ENCODE data around the gene NINL.

The NINL gene

GRCh38 chr20:25579081-25579770, 6.1 kb downstream of the NINL start:
- peaks cover 10% of the 10 kb centered on the region for H3K4me1 ChIP-seq (ENCODE audit: insufficient read depth, insufficient read length)
- peaks cover 30% of the 10 kb centered on the region for H3K36me3 ChIP-seq (ENCODE audit: insufficient read depth, insufficient read length, low read length)
- H3K9ac ChIP-seq (ENCODE audit: insufficient read length, low read depth), result no peak overlapping the region
- no peaks in the 10 kb centered on the region for H3K9me3 ChIP-seq (ENCODE audit: insufficient read depth, low read length)
- TF ChIP-seq YY1 (IDR thresholded peaks at IDR 0.05; ENCODE audit: insufficient read depth, insufficient read length), result no peak
- no peak for TF ChIP-seq ZNF274 (IDR thresholded peaks at IDR 0.05; ENCODE audit: low read depth, low read length)
- no peak for TF ChIP-seq SUZ12 (IDR thresholded peaks at IDR 0.05; ENCODE audit: extremely low read depth, insufficient read depth, insufficient read length)
- no peaks in the 10 kb centered on the region for H3K27me3 ChIP-seq (ENCODE audit: insufficient read depth, insufficient read length)
- DNase-seq (ENCODE audit: low read depth, low spot score), result no peak
- no peak overlapping the region for H3K4me3 ChIP-seq (ENCODE audit: insufficient read length, low read depth)

- Histone ChIP-seq H3K9me3 (ENCODE audit: insufficient read depth, low read length) (no peaks in the 10 kb centered on the region), H3K36me3 (ENCODE audit: insufficient read depth, insufficient read length, low read length) (peaks cover 36% of the 10 kb centered on the region), H3K4me3 (ENCODE audit: insufficient read length, low read depth) (no peak overlapping the region), H3K4me1 (ENCODE audit: insufficient read depth, insufficient read length) (peaks cover 10% of the 10 kb centered on the region), H3K9ac (ENCODE audit: insufficient read length, low read depth) (no peak overlapping the region), H3K27me3 (ENCODE audit: insufficient read depth, insufficient read length) (no peaks in the 10 kb centered on the region)
- TF ChIP-seq ZNF274 (IDR thresholded peaks at IDR 0.05; ENCODE audit: low read depth, low read length) (no peak), SUZ12 (IDR thresholded peaks at IDR 0.05; ENCODE audit: extremely low read depth, insufficient read depth, insufficient read length) (no peak), YY1 (IDR thresholded peaks at IDR 0.05; ENCODE audit: insufficient read depth, insufficient read length) (no peak)
- no peak for DNase-seq (ENCODE audit: low read depth, low spot score)
Measured at GRCh38 chr20:25576783-25577530, 8.4 kb downstream of the NINL start.

- peaks cover 2% of the 10 kb centered on the region for H3K4me1 ChIP-seq (ENCODE audit: insufficient read depth, insufficient read length)
- no peak for DNase-seq (ENCODE audit: low read depth, low spot score)
- peaks cover 29% of the 10 kb centered on the region for H3K36me3 ChIP-seq (ENCODE audit: insufficient read depth, insufficient read length, low read length)
- H3K9me3 ChIP-seq (ENCODE audit: insufficient read depth, low read length), result no peaks in the 10 kb centered on the region
- no peak overlapping the region for H3K4me3 ChIP-seq (ENCODE audit: insufficient read length, low read depth)
- H3K27me3 ChIP-seq (ENCODE audit: insufficient read depth, insufficient read length), result no peaks in the 10 kb centered on the region
- no peak overlapping the region for H3K9ac ChIP-seq (ENCODE audit: insufficient read length, low read depth)
- TF ChIP-seq YY1 (IDR thresholded peaks at IDR 0.05; ENCODE audit: insufficient read depth, insufficient read length), result no peak
Measured at GRCh38 chr20:25574411-25574810, 10.9 kb downstream of the NINL start.

GRCh38 chr20:25573288-25574251, 11.8 kb downstream of the NINL start:
- no peaks in the 10 kb centered on the region for H3K27me3 ChIP-seq (ENCODE audit: insufficient read depth, insufficient read length)
- H3K36me3 ChIP-seq (ENCODE audit: insufficient read depth, insufficient read length, low read length), result peaks cover 30% of the 10 kb centered on the region
- no peak for TF ChIP-seq SUZ12 (IDR thresholded peaks at IDR 0.05; ENCODE audit: extremely low read depth, insufficient read depth, insufficient read length)
- no peak for TF ChIP-seq ZNF274 (IDR thresholded peaks at IDR 0.05; ENCODE audit: low read depth, low read length)
- no peak for TF ChIP-seq YY1 (IDR thresholded peaks at IDR 0.05; ENCODE audit: insufficient read depth, insufficient read length)
- H3K9me3 ChIP-seq (ENCODE audit: insufficient read depth, low read length), result no peaks in the 10 kb centered on the region
- no peaks in the 10 kb centered on the region for H3K4me1 ChIP-seq (ENCODE audit: insufficient read depth, insufficient read length)
- DNase-seq (ENCODE audit: low read depth, low spot score), result no peak
- no peak overlapping the region for H3K4me3 ChIP-seq (ENCODE audit: insufficient read length, low read depth)
- no peak overlapping the region for H3K9ac ChIP-seq (ENCODE audit: insufficient read length, low read depth)

- no peak for DNase-seq (ENCODE audit: low read depth, low spot score)
- no peak for TF ChIP-seq SUZ12 (IDR thresholded peaks at IDR 0.05; ENCODE audit: extremely low read depth, insufficient read depth, insufficient read length)
- TF ChIP-seq ZNF274 (IDR thresholded peaks at IDR 0.05; ENCODE audit: low read depth, low read length), result no peak
- no peak for TF ChIP-seq YY1 (IDR thresholded peaks at IDR 0.05; ENCODE audit: insufficient read depth, insufficient read length)
Measured at GRCh38 chr20:25571817-25572216, 13.5 kb downstream of the NINL start.

GRCh38 chr20:25571240-25571639, 14.1 kb downstream of the NINL start:
- H3K4me3 ChIP-seq (ENCODE audit: insufficient read length, low read depth), result no peak overlapping the region
- TF ChIP-seq SUZ12 (IDR thresholded peaks at IDR 0.05; ENCODE audit: extremely low read depth, insufficient read depth, insufficient read length) (no peak), YY1 (IDR thresholded peaks at IDR 0.05; ENCODE audit: insufficient read depth, insufficient read length) (no peak), ZNF274 (IDR thresholded peaks at IDR 0.05; ENCODE audit: low read depth, low read length) (no peak)
- no peaks in the 10 kb centered on the region for H3K27me3 ChIP-seq (ENCODE audit: insufficient read depth, insufficient read length)
- no peaks in the 10 kb centered on the region for H3K9me3 ChIP-seq (ENCODE audit: insufficient read depth, low read length)
- no peak for DNase-seq (ENCODE audit: low read depth, low spot score)
- no peaks in the 10 kb centered on the region for H3K4me1 ChIP-seq (ENCODE audit: insufficient read depth, insufficient read length)
- peaks cover 19% of the 10 kb centered on the region for H3K36me3 ChIP-seq (ENCODE audit: insufficient read depth, insufficient read length, low read length)
- no peak overlapping the region for H3K9ac ChIP-seq (ENCODE audit: insufficient read length, low read depth)

More at GRCh38 chr20:25571817-25572216, 13.5 kb downstream of the NINL start:
- Histone ChIP-seq H3K27me3 (ENCODE audit: insufficient read depth, insufficient read length) (no peaks in the 10 kb centered on the region), H3K4me1 (ENCODE audit: insufficient read depth, insufficient read length) (no peaks in the 10 kb centered on the region), H3K9me3 (ENCODE audit: insufficient read depth, low read length) (no peaks in the 10 kb centered on the region), H3K9ac (ENCODE audit: insufficient read length, low read depth) (no peak overlapping the region), H3K4me3 (ENCODE audit: insufficient read length, low read depth) (no peak overlapping the region), H3K36me3 (ENCODE audit: insufficient read depth, insufficient read length, low read length) (peaks cover 25% of the 10 kb centered on the region)
